H1 (cell line): ENCODE data around the gene TP53I13. TPM values are rescaled to one million over a fixed set of nuclear protein-coding genes. Genes with fewer than 3 reads are reported as not detected.
A peak's percentile ranks its signal among the peaks of the same experiment; 100 is the strongest.

Source experiments
- CBX5 ChIP-seq: fragments of 300-800, 300-1000 bp; sonication (generic); IDR thresholded peaks from 2 replicates; pipeline ENCODE4 v1.7.1; 2016; ENCODE audit warnings: antibody characterized with exemption, low read length, low read depth
- CHD2 ChIP-seq: IDR thresholded peaks from 2 replicates; pipeline ENCODE4 v1.6.1; 2012; ENCODE audit warnings: low read length, improper control_type of control experiment
- CTBP2 ChIP-seq: IDR thresholded peaks from 2 replicates; pipeline ENCODE4 v1.7.0; 2011; ENCODE audit warnings: borderline replicate concordance, mild to moderate bottlenecking, moderate library complexity, mixed read lengths, low read length; ENCODE audit not compliant: insufficient read depth, insufficient read length
- KDM5A ChIP-seq: fragments of 200-600 bp; IDR thresholded peaks from 2 replicates; pipeline ENCODE4 v1.7.1; 2012; ENCODE audit warnings: mild to moderate bottlenecking, low read length, inconsistent platforms, mixed read lengths
- USF2 ChIP-seq: IDR thresholded peaks from 2 replicates; pipeline ENCODE4 v1.6.1; 2011; ENCODE audit warnings: low read length, improper control_type of control experiment
- polyA plus RNA-seq, 7 experiments: library from polyadenylated mRNA; depleted of rRNA in 3 of 7; stranded (reverse) in 5 of 7; unstranded in 2 of 7; fragments of >200 nt in 5 of 7; fragments of 200-250 nt in 2 of 7; gene quantifications; 1 replicate in 5 of 7; 2 replicates in 1 of 7; 4 replicates in 1 of 7; pipeline versions ENCODE4 v1.2.1 to v1.2.3, GENCODE V29; 2011 to 2013; ENCODE audit warnings: missing spikeins in 2 of 7, mixed read lengths in 2 of 7
- total RNA-seq: library from RNA; stranded (reverse); fragmentation: NEBNext Ultra II Directional; extraction: Animal tissue kit (Norgen Biotek cat#: 25700); gene quantifications from 2 replicates; pipeline ENCODE4 v1.2.1, GENCODE V29; 2021

TP53I13 gene
- total and polyA plus RNA-seq, 2 of the 8 experiments (the other 6 are each of a cell fraction or from before 2014, with no cell fraction given), result 22.4 to 35.7 TPM

- TF ChIP-seq KDM5A (no peak), CHD2 (peak; percentile 8; the same call in 1 of the 2 replicates), USF2 (no peak), CBX5 (no peak), CTBP2 (peak; percentile 80)
These were observed 22.7 kb downstream of the TP53I13 start (continued) for GRCh38 chr17:29591146-29591736.
